ENCODE data around the gene ANO8. TPM values are rescaled to one million over a fixed set of nuclear protein-coding genes. Genes with fewer than 3 reads are reported as not detected.

Gene ANO8
- total and polyA plus RNA-seq, 2 of the 13 experiments (the other 11 are each of a cell fraction or from before 2014, with no cell fraction given) = 1.8 to 3.5 TPM

DNA sequence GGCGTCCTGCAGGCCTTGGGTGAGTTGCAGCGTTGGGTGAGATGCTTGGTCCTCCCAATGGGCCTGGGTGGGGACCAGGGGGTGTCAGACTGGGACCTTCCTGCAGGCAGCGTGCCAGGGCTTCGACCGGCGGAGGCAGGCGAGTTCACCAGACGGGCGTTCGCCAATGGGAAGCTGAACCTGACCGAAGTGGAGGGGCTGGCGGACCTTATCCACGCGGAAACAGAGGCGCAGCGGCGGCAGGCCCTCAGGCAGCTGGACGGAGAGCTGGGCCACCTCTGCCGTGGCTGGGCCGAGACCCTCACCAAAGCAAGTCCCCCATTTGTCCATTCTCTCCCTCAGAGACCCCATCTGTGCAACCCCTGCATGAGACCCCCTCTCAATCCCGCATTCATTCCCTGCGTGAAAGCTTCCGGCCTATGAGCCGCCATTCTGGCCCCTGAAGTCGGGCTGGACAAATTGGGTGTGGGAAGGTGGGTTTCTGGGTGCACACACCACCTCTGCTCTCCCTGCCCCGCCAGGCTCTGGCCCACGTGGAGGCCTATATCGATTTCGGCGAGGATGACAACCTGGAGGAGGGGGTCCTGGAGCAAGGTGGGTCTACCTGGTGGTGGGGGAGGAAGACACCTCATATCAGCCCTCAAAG is 3.9 kb upstream of the ANO8 start (continued):
- TF ChIP-seq, protein P1, sequence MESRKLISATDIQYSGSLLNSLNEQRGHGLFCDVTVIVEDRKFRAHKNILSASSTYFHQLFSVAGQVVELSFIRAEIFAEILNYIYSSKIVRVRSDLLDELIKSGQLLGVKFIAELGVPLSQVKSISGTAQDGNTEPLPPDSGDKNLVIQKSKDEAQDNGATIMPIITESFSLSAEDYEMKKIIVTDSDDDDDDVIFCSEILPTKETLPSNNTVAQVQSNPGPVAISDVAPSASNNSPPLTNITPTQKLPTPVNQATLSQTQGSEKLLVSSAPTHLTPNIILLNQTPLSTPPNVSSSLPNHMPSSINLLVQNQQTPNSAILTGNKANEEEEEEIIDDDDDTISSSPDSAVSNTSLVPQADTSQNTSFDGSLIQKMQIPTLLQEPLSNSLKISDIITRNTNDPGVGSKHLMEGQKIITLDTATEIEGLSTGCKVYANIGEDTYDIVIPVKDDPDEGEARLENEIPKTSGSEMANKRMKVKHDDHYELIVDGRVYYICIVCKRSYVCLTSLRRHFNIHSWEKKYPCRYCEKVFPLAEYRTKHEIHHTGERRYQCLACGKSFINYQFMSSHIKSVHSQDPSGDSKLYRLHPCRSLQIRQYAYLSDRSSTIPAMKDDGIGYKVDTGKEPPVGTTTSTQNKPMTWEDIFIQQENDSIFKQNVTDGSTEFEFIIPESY (CRISPR knock-in tag; IDR thresholded peaks at IDR 0.05) = 0 out of 2 replicates have a peak, but pooled peaks have one; percentile 19

GRCh38 chr19:17337675-17338432 is 3.2 kb upstream of the ANO8 start:
- in situ Hi-C loops (cut with HindIII; ENCODE audit: extremely low pct_ligation_motif_present, low pct_unique_long_range_greater_than_20kb) = no loop called here
- WGBS (ENCODE audit: low lambda C conversion rate) = 20% methylated on average over 16 of the region's 50 CpGs
- H3K9ac ChIP-seq (ENCODE audit: insufficient read depth, low read depth, low read length) = peak overlapping the region; percentile 71
- H2AFZ ChIP-seq (ENCODE audit: low read length) = no peak overlapping the region
- intact Hi-C loops (cut with micrococcal nuclease; ENCODE audit: unreplicated experiment) = loop anchor here (2.0 to 5.0 kb wide), 2 partner anchors 29 to 69 kb away; partner anchors contain the start of genes BST2 and DDA1
- H3K9me3 ChIP-seq (ENCODE audit: low read length) = no peaks in the 10 kb centered on the region
- POLR2A ChIA-PET = interaction anchor here (0.7 to 0.9 kb wide), 2 partner anchors 10 to 29 kb away, joined by 4 to 5 read pairs; partner anchors contain the start of gene DDA1
- no peak for ATAC-seq
- FAIRE-seq = no peak
- peaks cover 1 to 9% of the 10 kb centered on the region in 2 experiments; a peak in 1 of 5 replicates for H3K36me3 ChIP-seq (replicated peaks in 1 of 2; ENCODE audit: control insufficient read depth in 1 of 2, insufficient read depth in 2 of 2, low read length in 2 of 2)
- H4K20me1 ChIP-seq (ENCODE audit: insufficient read depth, low read length) = no peaks in the 10 kb centered on the region
- H3K4me1 ChIP-seq (ENCODE audit: insufficient read depth, low read length) = peaks cover 66% of the 10 kb centered on the region
- H3K4me2 ChIP-seq (ENCODE audit: low read depth, low read length) = peak overlapping the region; percentile 73
- DNase-seq (ENCODE audit: low spot score) = no peak
- H3K4me3 ChIP-seq (replicated peaks in 1 of 3; ENCODE audit: insufficient read depth in 1 of 3, low read depth in 2 of 3, low read length in 3 of 3) = peak overlapping the region; percentile 57 to 90 (median 75); a peak in 5 of 6 replicates
- BruUV-seq (replicated peaks) = TSS peak; percentile 58
- H3K27ac ChIP-seq (ENCODE audit: extremely low read length, insufficient read depth, low read length) = peak overlapping the region; percentile 88
- CTCF ChIA-PET (ENCODE audit: low intra/inter-chr PET ratio, low total read pairs) = no interaction called here
- peaks cover 7% of the 10 kb centered on the region for H3K79me2 ChIP-seq (ENCODE audit: insufficient read depth, low read length)
- H3K27me3 ChIP-seq (ENCODE audit: control insufficient read depth in 1 of 2, insufficient read depth in 2 of 2, low read length in 2 of 2) = no peaks in the 10 kb centered on the region; a peak in 1 of 5 replicates
- TF ChIP-seq ZNF724P (CRISPR knock-in tag; IDR thresholded peaks at IDR 0.05; ENCODE audit: borderline replicate concordance) (no peak), MYC (CRISPR knock-in tag; IDR thresholded peaks at IDR 0.05; ENCODE audit: borderline replicate concordance) (no peak), ZNF234 (CRISPR knock-in tag; conservative IDR thresholded peaks at IDR 0.05) (no peak), RERE (CRISPR knock-in tag; IDR thresholded peaks at IDR 0.05; ENCODE audit: low read depth) (no peak), MLX (CRISPR knock-in tag; IDR thresholded peaks at IDR 0.05) (no peak), WIZ (CRISPR knock-in tag; IDR thresholded peaks at IDR 0.05) (peak; percentile 22; the same call in 1 of the 2 replicates), ZNF207 (IDR thresholded peaks at IDR 0.05; ENCODE audit: borderline replicate concordance) (no peak), ZNF761 (CRISPR knock-in tag; conservative IDR thresholded peaks at IDR 0.05) (no peak), HNRNPLL (IDR thresholded peaks at IDR 0.05; ENCODE audit: low read depth, low read length, poor library complexity, severe bottlenecking) (no peak), GTF2F1 (IDR thresholded peaks at IDR 0.05; ENCODE audit: low read length) (no peak)
- TF ChIP-seq, protein P2, sequence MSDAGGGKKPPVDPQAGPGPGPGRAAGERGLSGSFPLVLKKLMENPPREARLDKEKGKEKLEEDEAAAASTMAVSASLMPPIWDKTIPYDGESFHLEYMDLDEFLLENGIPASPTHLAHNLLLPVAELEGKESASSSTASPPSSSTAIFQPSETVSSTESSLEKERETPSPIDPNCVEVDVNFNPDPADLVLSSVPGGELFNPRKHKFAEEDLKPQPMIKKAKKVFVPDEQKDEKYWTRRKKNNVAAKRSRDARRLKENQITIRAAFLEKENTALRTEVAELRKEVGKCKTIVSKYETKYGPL (CRISPR knock-in tag; IDR thresholded peaks at IDR 0.05) = no peak
